GM19452 (cell line): ENCODE measurements around the gene SCRN1.
"Not testable (repeated sequence)": the region's sequence is repeated elsewhere in the genome, so short reads cannot be mapped to it uniquely, and the experiment has no call there.

Source experiments
- ATAC-seq: cut with Tn5 transposase; IDR thresholded peaks from one replicate; pipeline ENCODE4 v1.9.1; 2021; ENCODE audit not compliant: unreplicated experiment

The SCRN1 gene

GRCh38 chr7:29969738-29970137, 19.9 kb downstream of the SCRN1 start:
- ATAC-seq = no peak

GRCh38 chr7:29968683-29969395, 20.8 kb downstream of the SCRN1 start:
- ATAC-seq = no peak

GRCh38 chr7:29965030-29965429, 24.6 kb downstream of the SCRN1 start:
- ATAC-seq = no peak

- ATAC-seq = no peak
Observed at GRCh38 chr7:29962035-29962434, 27.6 kb downstream of the SCRN1 start.

GRCh38 chr7:29961611-29962010, 28.0 kb downstream of the SCRN1 start:
- not testable (repeated sequence) for ATAC-seq

GRCh38 chr7:29958667-29959358, 30.8 kb downstream of the SCRN1 start:
- ATAC-seq = no peak

- no peak for ATAC-seq
Observed at GRCh38 chr7:29957521-29958310, 31.9 kb downstream of the SCRN1 start.

- peak; percentile 28 for ATAC-seq
Observed at GRCh38 chr7:29956487-29956836, 33.1 kb downstream of the SCRN1 start.

GRCh38 chr7:29955799-29956486, 33.7 kb downstream of the SCRN1 start:
- peak; percentile 86 for ATAC-seq

GRCh38 chr7:29955075-29955792, 34.4 kb downstream of the SCRN1 start:
- no peak for ATAC-seq

- ATAC-seq = no peak
Observed at GRCh38 chr7:29953726-29954347, 35.8 kb downstream of the SCRN1 start.

GRCh38 chr7:29951206-29951605, 38.4 kb downstream of the SCRN1 start:
- ATAC-seq = no peak

GRCh38 chr7:29950480-29950879, 39.1 kb downstream of the SCRN1 start:
- ATAC-seq = no peak

- ATAC-seq = no peak
Observed at GRCh38 chr7:29948587-29948986, 41.0 kb downstream of the SCRN1 start.

GRCh38 chr7:29946428-29947186, 43.0 kb downstream of the SCRN1 start:
- ATAC-seq = no peak

- no peak for ATAC-seq
Observed at GRCh38 chr7:29945259-29945809, 44.3 kb downstream of the SCRN1 start.

- ATAC-seq = no peak
Observed at GRCh38 chr7:29940199-29940598, 49.4 kb downstream of the SCRN1 start.

- no peak for ATAC-seq
Observed at GRCh38 chr7:29937132-29937531, 52.5 kb downstream of the SCRN1 start.

GRCh38 chr7:29935111-29935510, 54.5 kb downstream of the SCRN1 start:
- no peak for ATAC-seq
